Activated gamma-delta T cell treated with Interleukin-2 at 50 U/mL for 16 hours (primary cell): ENCODE data around the gene POLR1D.

Experiments
- DNase-seq: peaks from one replicate; pipeline ENCODE4 v3.0.0-alpha.2; 2020

Gene POLR1D

DNA sequence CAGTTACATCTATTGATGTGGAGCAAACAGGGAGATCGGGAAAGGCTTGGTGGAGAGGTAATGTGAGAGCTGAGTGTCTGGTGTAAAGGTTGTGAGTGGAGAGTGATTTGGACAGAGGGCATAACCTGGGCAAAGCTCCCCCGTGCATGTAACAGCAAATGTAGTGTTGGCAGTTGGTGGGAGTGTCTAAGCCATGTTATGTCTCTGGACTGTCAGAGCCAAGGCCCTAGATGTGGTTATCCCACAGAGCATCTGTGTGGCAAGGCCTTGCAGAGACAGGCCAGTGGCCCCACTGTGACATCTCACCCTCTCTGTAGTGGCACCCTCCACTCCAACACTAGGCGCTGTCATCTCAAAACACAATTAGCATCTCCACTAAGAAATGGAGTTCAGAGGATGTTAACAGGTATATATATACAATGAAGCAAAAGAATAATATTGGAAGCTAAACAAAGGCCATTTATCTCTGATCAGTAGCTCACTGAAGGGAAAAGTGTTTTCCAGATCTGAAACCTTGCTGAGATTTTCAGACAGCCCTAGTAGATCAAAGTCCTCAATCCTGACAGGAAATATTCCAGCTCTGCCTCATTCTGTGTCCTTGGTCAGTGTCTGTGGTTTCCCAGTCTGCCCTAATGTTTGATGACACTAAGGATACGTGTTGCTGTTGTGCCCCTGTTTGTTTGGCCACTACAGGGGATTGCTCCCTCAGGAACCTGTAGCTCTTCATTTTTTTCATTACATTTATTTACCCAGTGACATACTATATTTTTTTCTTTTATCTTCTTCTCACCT is 20.2 kb downstream of the POLR1D start:
- no peak for DNase-seq

DNA sequence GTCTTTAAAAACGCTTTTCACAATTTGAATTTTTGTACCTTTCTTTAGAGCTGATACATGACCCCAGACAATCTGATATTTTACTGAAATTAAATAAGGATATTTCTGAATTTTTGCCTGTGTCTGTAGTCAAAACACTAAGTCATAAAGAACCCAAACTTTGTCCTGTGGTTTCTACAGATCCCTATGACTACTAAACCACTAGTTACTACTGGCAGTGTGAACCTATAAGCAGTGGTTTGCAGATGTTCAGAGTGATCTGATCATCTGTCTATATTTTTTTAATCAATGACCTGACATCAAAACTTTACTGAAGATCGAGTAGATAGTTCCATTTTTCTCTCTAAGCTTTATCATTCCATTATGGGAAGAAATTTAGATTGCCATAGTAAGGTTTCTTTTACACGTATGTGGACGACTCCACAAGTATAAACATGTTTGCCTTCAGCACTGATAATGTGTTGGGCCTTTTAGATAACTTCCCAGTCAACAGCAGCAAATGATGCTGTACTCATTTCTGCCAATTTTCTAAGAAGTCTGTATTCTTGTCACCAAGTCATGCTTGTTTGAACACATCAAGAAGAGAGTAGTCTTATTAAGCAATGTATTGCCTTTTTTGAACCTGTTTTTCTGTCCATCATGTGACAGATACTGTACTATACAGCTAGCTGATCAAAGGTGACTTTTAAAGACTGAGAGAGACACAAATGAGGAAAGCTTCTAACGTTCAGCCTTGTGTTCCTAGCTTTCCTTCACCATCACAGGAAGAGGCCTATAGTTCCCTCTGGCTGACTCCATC is 21.8 kb downstream of the POLR1D start:
- no peak for DNase-seq

DNA sequence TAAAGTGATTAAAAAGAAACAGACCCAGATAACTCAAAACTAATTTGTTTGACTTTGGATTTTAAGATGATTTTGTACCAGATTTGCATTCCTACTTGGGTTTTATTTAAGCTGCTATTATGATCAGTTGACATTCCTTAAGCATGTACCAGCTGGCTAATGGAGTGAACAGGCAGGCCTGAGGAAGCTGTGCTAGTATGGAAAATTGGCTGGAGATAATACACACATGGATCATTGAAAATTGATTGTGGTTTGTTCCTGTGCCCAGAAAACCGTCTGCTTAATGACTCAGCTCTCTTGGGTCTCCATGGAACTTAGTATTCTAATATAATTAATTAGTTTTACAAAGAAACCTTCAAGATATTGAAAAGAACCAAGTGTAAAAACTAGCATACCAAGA is 22.6 kb downstream of the POLR1D start:
- no peak for DNase-seq

DNA sequence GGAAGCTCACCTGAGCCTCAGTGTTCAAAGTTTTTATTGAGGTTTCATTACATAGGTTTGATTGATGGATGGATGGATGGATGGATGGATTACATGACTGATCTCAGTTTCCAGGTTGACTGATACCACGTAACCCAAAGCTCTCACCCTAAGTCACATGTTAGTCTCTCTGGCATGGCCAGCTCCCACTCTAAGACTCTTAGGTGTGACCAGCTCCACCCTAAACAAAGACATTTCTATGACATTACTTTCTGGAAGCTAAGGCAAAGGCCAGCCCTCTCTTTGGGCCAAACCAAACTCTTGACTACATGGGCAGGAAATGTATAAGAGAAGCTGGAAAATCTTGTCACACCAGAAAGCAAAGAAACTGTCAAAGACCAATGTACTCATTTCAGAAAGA is 28.6 kb downstream of the POLR1D start:
- DNase-seq = no peak

DNA sequence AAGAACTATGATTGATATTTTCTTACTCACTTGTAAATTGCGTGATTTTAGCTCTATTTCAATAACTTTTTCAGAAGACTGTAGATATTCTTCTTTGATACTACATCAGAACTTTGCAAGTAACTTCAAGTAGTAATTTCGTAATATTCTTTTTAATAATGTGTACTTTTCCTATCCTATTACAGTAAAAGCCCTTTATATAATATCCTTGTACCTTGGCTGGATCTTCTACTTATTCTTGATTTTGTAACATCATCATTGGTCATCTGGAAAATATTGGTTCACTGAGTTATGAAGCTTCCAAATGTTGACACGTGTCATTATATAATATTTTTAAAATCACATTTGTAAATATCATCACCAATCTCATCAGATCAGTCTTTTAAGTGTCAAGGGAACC is 32.4 kb downstream of the POLR1D start:
- no peak for DNase-seq

DNA sequence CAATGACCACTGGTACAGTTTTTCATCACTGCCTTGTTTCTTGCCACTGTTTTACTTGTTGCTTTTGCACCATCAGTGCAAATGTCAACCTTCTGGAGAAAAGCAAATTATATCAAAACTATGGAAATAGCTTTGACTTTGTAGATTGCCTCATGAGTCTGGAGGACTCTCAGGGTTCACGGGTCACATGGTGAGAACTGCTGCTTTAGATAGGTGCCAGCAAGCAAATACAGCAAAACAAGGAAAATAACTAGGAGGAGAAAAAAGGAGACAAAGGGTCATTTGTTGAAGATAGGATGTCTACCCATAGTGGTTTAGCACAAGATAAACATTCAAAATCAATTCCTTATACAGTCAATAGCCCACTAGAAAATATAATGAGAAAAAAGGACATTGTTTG is 33.1 kb downstream of the POLR1D start:
- no peak for DNase-seq

DNA sequence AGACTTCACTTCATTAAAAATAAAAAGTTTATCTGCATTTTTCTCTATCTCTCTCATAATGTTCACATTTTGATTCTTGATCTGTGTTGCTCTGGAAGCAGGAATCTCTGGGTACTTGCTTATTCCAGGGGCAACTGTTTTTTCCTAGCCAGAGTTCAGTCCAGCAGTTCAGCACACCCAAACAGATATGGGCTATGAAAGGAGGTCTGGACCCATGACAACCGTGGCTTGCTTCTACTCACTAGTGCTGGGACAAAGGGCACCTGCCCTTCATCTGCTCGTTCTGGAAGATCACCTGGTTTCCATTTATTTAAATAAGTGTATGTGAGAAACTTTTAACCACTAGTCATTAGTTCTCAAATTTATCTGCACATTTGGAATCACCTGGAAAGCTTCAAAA is 36.0 kb downstream of the POLR1D start:
- DNase-seq = no peak

DNA sequence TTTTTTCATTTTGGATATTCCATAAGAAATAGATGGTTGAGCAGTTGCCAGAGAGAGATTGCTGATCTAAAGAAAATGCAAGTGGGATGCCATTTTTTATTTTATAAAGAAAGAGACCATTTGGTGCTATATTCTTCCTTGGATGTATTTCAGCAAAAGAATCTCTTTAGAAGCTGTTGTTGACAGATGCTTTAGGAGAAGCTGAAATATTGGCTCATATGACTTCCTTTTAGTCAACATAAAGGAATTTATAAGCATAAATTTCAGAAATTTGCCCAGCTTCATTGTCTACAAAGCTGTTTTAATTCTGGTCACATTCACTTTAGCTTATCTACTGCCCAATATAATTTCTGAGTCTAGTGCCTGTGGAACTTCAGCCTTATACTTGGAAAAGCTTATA is 36.9 kb downstream of the POLR1D start:
- DNase-seq = no peak

DNA sequence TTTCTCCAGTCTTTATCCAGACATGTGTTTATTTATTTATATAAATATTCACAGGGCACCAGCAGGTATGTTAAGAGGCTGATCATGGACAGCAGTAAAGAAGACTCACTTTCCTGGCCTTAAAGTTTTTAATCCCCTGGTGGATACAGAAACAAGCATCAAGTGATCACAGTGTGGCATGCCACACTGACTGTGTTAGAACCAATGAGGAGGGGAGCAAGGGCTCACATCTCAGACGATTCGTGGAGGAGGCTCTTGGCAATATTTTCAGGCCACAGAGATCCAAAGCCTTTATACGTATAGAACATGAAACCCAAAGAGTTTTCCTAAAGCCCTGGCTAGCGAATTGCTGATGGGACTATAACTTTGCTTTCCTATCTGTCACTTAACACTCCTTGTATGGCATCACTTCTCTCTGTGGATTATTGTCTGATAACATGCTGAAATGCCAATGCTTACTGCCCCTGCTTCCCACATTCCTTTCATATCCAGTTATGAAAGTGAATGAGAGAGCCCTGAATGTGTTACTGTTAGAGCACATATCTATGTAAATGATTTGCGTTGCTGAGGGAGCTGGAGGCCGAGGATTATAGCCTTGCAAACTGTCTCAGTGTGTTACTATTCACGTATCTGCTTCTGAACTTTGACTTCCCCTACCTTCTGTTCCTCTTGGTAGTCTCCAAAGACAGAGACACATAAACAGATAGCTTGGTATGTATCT is 37.6 kb downstream of the POLR1D start:
- DNase-seq = no peak

DNA sequence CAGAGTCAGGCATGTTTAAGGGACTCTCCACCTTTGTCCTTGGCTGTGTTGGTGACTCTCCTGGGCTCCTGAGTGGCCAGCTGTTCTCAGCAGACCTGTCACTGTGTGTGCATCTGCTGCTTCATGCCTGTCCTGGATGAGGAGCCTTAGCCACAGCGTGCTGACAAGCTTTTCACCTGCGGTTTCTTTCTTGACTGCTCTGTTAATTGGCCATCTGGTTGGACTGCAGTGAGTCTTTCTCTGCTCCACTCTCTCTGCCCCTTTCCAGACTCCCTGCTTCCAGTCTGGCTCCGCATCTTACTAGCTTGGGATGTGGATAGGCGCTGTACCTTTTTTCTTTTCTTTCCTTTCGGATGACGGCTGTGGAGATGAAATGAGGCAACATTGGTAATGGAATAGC is 38.8 kb downstream of the POLR1D start:
- DNase-seq = no peak

DNA sequence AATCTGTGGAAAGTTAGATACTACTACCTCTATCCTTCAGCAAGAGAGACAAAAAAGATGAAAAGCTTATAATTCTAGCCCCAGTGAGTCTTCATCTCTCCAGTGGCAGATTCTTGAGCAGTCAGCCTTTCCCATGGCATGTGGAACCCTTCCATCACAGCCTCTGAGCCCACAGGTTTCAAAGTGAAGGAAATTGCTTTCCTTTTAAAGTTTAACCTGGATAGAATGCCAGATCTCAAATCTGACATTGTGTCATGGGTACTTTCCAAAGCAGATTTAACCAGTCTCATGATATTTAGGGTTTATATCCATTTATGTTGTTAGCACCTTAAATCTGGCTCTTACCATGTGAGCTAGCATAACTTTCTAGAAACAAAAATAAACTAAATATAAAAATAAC is 39.3 kb downstream of the POLR1D start:
- no peak for DNase-seq

DNA sequence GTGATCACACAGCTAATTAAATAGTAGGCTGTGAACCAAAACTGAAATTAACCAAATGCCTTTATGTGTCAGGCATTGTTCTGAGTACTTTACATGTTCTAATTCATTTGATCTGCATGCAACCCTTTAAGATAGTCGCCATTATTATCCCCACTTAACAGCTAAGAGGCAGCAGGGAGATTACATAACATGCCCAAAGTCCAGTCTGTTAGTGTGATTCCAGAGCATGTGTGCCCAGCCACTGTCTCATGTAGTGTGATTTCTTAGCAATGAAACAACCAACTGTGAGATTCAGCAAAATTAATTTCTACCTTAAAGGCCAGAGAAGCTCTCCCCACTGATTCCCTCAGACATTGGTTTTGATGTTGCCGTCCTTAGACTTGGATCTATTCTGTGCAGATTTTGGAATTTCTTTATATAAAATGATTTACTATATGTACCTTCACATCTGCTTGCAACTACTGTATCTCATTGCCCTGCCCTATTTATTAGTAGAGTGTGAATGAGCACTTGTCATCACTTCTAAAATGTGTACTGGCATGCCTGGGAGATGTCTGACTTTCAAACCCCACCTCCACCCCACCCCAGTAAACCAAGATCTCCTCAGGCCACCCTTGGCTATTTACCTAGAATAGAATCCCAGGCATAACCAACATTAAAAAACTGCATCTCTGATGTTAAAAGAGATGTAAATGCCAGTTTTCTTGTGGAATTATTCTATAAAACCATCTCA is 41.2 kb downstream of the POLR1D start:
- no peak for DNase-seq

DNA sequence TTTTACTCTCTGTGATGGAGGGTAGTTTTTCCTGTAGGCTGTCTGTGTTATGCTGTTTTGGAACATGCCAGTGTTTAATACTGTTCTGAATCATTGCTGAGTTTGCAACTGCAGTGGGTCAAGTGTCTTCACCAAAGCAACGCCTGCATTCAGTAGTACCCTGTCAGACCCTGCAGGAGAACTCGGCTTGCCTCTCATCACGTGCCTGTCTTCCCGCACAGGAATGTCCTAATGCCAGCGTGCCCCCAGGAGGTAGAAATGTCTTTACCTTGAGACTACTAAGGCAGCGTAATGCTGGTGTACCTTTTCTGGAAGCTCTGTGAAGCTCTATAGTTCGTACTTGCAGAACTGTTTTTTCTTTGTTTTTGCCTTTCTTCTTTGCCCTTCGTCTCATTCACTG is 42.3 kb downstream of the POLR1D start:
- no peak for DNase-seq

DNA sequence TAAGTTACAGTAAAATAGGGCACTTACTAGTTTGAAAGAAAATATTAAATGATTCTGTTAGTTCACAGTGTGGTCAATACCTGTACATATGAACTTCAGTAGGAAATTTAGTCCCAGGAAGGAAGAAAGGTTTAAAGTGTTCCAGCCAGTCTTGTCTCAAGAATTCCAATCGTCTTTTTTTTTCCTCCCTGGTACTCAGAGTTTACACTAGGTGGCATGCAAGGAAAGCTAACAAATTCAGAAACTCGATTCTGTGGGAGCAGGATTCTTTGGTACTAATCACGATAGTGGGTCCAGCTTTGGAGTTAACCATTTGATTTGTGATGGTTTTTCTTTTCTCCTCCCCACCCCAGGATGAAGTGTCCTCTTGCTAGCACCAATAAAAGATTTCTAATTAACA is 43.6 kb downstream of the POLR1D start:
- DNase-seq = no peak

DNA sequence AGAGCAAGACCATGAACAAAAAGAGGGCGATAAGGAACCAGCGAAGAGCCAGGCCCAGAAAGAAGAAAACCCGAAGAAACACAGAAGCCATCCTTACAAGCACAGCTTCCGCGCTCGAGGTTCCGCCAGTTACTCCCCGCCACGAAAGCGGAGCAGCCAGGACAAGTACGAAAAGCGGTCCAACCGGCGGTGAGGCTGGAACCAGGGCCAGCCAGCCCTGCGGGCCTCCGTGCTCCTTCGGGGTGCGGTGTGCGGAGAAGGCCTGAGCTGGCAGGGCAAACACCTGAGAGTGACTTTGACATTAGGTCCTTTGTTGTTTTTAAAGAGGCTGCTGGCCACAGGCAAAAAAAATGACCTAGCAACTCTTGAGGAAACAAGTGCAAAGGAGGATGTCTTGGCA is 44.1 kb downstream of the POLR1D start:
- no peak for DNase-seq

DNA sequence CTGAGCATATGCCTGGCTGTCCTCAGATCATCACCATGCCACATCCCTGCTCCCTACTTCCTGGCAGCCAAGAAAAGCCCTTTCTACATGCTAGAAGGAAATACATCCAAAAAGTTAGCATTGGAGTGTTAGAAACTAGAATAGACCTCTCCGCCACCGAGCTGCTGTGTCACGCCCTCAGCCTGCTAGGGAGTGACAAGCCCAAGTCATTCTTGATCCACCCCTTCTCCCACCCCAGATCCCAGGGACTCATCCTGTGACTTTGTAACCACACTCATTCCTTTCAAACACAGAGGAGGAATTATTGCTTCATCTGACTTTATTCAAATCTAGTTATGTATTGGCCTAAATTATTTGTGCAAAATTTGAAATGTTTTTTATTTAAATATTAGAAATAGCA is 45.3 kb downstream of the POLR1D start:
- DNase-seq = no peak

DNA sequence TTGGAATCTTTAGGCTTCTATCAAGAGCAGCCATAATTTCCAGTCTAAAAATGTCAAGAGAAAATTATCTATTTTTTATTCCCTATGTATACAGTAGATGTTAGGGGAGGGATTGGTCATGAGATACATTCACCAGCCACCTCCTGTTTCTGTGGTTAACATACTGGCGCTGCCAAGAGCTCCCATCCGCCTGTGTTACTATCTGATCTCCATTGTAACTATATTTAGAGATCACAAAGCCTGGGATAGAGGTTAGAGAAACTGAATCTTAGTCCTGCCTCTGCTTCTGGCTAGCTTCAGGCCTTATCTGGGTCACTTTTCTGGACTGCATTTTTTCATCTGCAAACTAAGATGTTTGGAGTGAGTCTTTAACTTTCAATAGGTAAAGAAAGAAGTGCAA is 46.3 kb downstream of the POLR1D start:
- no peak for DNase-seq

DNA sequence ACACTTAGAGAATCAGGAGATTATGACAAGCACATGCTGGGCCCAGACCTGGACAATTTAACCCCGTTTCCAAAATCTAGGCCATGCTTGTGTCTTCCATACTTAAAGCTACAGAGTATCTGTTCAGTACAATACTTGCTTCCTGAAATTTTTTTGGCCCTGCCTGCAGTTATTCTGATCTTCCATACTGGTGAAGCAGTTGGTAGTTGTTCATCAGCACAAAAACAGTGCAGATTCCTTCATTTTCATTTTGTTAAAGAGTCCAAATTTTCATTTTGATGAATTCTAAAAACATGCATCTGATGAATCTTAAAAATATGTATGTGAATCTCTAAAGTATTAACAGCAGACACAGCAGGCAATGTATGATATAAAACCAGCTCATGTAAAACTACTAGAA is 49.2 kb downstream of the POLR1D start:
- no peak for DNase-seq

DNA sequence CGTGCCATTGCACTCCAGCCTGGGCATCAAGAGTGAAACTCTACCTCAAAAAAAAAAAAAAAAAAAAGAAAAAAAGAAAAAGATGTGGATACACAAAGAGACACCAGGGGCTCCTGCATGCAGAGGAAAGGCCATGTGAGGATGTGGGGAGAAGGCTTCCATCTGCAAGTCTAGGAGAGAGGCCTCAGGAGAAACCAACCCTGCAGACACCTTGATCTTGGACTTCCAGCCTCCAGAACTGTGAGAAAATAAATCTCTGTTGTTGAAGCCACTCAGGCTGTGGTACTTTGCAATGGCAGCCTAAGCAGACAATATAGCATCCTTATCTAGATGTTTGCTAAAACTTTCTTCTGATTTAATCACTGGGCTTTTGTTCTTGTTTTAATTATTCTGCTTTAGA is 50.3 kb downstream of the POLR1D start:
- no peak for DNase-seq
